ENCODE measurements around the gene DEFB131B.
"Not testable (repeated sequence)": the region's sequence is repeated elsewhere in the genome, so short reads cannot be mapped to it uniquely, and the experiment has no call there.

The DEFB131B gene

GRCh38 chr11:71878059-71878458, at the start of gene DEFB131B:
Gene DEFB131B, plus strand, starts transcription at chr11:71878453. Its CDS starts 0 bp downstream, at chr11:71878453.
- H3K4me3 ChIP-seq (ENCODE audit: low read depth, low read length); DNase-seq (ENCODE audit: low read depth): not testable (repeated sequence)

GRCh38 chr11:71829247-71829646, 49.0 kb upstream of the DEFB131B start:
- DNase-seq (ENCODE audit: low read depth); H3K4me3 ChIP-seq (ENCODE audit: low read depth, low read length): not testable (repeated sequence)

- not testable (repeated sequence) for DNase-seq (ENCODE audit: low read depth); H3K4me3 ChIP-seq (ENCODE audit: low read depth, low read length)
These were observed 48.6 kb upstream of the DEFB131B start for GRCh38 chr11:71829686-71830085.

GRCh38 chr11:71832811-71833210, 45.4 kb upstream of the DEFB131B start, which contains the start of gene DEFB108B:
Gene DEFB108B, plus strand, starts transcription at chr11:71833200. Its CDS starts 0 bp downstream, at chr11:71833200.
- not testable (repeated sequence) for DNase-seq (ENCODE audit: low read depth); H3K4me3 ChIP-seq (ENCODE audit: low read depth, low read length)

GRCh38 chr11:71842720-71843119, 35.5 kb upstream of the DEFB131B start:
- not testable (repeated sequence) for DNase-seq (ENCODE audit: low read depth); H3K4me3 ChIP-seq (ENCODE audit: low read depth, low read length)

GRCh38 chr11:71843355-71843754, 34.9 kb upstream of the DEFB131B start:
- not testable (repeated sequence) for H3K4me3 ChIP-seq (ENCODE audit: low read depth, low read length); DNase-seq (ENCODE audit: low read depth)

- DNase-seq (ENCODE audit: low read depth), result no peak
- no peak overlapping the region for H3K4me3 ChIP-seq (ENCODE audit: low read depth, low read length)
- TF ChIP-seq CTCF (IDR thresholded peaks at IDR 0.05; ENCODE audit: low read depth, low read length, missing control alignments), result no peak
These were observed 34.4 kb upstream of the DEFB131B start for GRCh38 chr11:71843858-71844257.

GRCh38 chr11:71853895-71854294, 24.4 kb upstream of the DEFB131B start:
- H3K4me3 ChIP-seq (ENCODE audit: low read depth, low read length); DNase-seq (ENCODE audit: low read depth): not testable (repeated sequence)

GRCh38 chr11:71855880-71856279, 22.4 kb upstream of the DEFB131B start:
- DNase-seq (ENCODE audit: low read depth); H3K4me3 ChIP-seq (ENCODE audit: low read depth, low read length): not testable (repeated sequence)

GRCh38 chr11:71860835-71861234, 17.4 kb upstream of the DEFB131B start:
- DNase-seq (ENCODE audit: low read depth); H3K4me3 ChIP-seq (ENCODE audit: low read depth, low read length): not testable (repeated sequence)

- TF ChIP-seq CTCF (IDR thresholded peaks at IDR 0.05; ENCODE audit: low read depth, low read length, missing control alignments), result peak; percentile 60
- peak; percentile 22 for DNase-seq (ENCODE audit: low read depth)
- not testable (repeated sequence) for H3K4me3 ChIP-seq (ENCODE audit: low read depth, low read length)
These were observed 14.2 kb upstream of the DEFB131B start for GRCh38 chr11:71863978-71864627.

GRCh38 chr11:71867209-71867608, 11.0 kb upstream of the DEFB131B start:
- not testable (repeated sequence) for DNase-seq (ENCODE audit: low read depth); H3K4me3 ChIP-seq (ENCODE audit: low read depth, low read length)

- not testable (repeated sequence) for H3K4me3 ChIP-seq (ENCODE audit: low read depth, low read length); DNase-seq (ENCODE audit: low read depth)
These were observed 8.3 kb upstream of the DEFB131B start for GRCh38 chr11:71869931-71870330.

GRCh38 chr11:71870661-71871060, 7.6 kb upstream of the DEFB131B start:
- not testable (repeated sequence) for DNase-seq (ENCODE audit: low read depth); H3K4me3 ChIP-seq (ENCODE audit: low read depth, low read length)

GRCh38 chr11:71876262-71876661, 2.0 kb upstream of the DEFB131B start:
- H3K4me3 ChIP-seq (ENCODE audit: low read depth, low read length), result not testable (repeated sequence)

GRCh38 chr11:71885806-71886205, 7.6 kb downstream of the DEFB131B start:
- not testable (repeated sequence) for H3K4me3 ChIP-seq (ENCODE audit: low read depth, low read length); DNase-seq (ENCODE audit: low read depth)

More at GRCh38 chr11:71876262-71876661, 2.0 kb upstream of the DEFB131B start:
- DNase-seq (ENCODE audit: low read depth), result not testable (repeated sequence)

- not testable (repeated sequence) for DNase-seq (ENCODE audit: low read depth); H3K4me3 ChIP-seq (ENCODE audit: low read depth, low read length)
These were observed 10.2 kb downstream of the DEFB131B start for GRCh38 chr11:71888335-71889010.

Data from GM12864 (cell line).